Endothelial cell of umbilical vein (primary cell): ENCODE results near the gene ZNF827.

Experiments used
- CTCF ChIP-seq, 2 donors: IDR thresholded peaks; 1 replicate in 1 of 2; 2 replicates in 1 of 2; pipeline ENCODE4 v1.5.1; 2011; ENCODE audit warnings: low read length in 2 of 2, mild to moderate bottlenecking in 2 of 2, moderate library complexity in 2 of 2, control low read depth in 1 of 2, inconsistent platforms in 1 of 2, low read depth in 1 of 2; ENCODE audit not compliant: insufficient read depth in 1 of 2; ENCODE audit errors: extremely low read depth in 1 of 2
- EZH2 ChIP-seq: IDR thresholded peaks from 2 replicates; pipeline ENCODE4 v1.6.1; 2012; ENCODE audit warnings: borderline replicate concordance, low read depth, mild to moderate bottlenecking, moderate library complexity, low read length, inconsistent platforms; ENCODE audit not compliant: severe bottlenecking
- FOS ChIP-seq: IDR thresholded peaks from 2 replicates; pipeline ENCODE4 v1.6.1; 2011; ENCODE audit warnings: mild to moderate bottlenecking, low read length, moderate library complexity, borderline replicate concordance; ENCODE audit not compliant: insufficient read depth
- MAX ChIP-seq: IDR thresholded peaks from 2 replicates; pipeline ENCODE4 v1.6.1; 2011; ENCODE audit not compliant: insufficient read depth, insufficient read length
- MYC ChIP-seq: IDR thresholded peaks from one replicate; pipeline ENCODE4 v1.6.1; 2011; ENCODE audit warnings: mild to moderate bottlenecking, low read depth, low read length
- POLR2A ChIP-seq: IDR thresholded peaks from 2 replicates; pipeline ENCODE4 v1.6.1; 2012; ENCODE audit warnings: low read depth, mild to moderate bottlenecking, control low read depth, low read length
- POLR2AphosphoS5 ChIP-seq: IDR thresholded peaks from 2 replicates; pipeline ENCODE4 v1.6.1; 2012; ENCODE audit warnings: low read depth, mild to moderate bottlenecking, control low read depth, low read length, moderate library complexity; ENCODE audit not compliant: insufficient read depth

- TF ChIP-seq CTCF (IDR thresholded peaks at IDR 0.05; ENCODE audit: extremely low read depth in 1 of 2, insufficient read depth in 1 of 2, low read depth in 1 of 2, low read length in 2 of 2) (no peak), MAX (no peak), POLR2A (no peak), POLR2AphosphoS5 (no peak), EZH2 (no peak), MYC (no peak), FOS (no peak)
These were observed 8.0 kb downstream of the ZNF827 start for GRCh38 chr4:145930592-145930991.
